ENCODE results near the gene MIA2.
A peak's percentile ranks its signal among the peaks of the same experiment; 100 is the strongest.

The MIA2 gene

GRCh38 chr14:39367387-39367751 lies 133.7 kb downstream of the MIA2 start:
- CTCF ChIA-PET: no interaction called here
- TF ChIP-seq CTCF (conservative IDR thresholded peaks at IDR 0.05; ENCODE audit: low read depth): no peak

GRCh38 chr14:39368261-39368959 lies 134.7 kb downstream of the MIA2 start:
- no peak overlapping the region for H3K27ac ChIP-seq
- TF ChIP-seq CTCF (conservative IDR thresholded peaks at IDR 0.05; ENCODE audit: low read depth): peak; percentile 56
- ChIA-PET POLR2A (ENCODE audit: low non-redundant PET) (no interaction called here), CTCF (interaction anchor here (0.5 kb wide), 1 partner anchor 9 kb away, joined by 5 read pairs; no protein-coding TSS in a partner anchor)
- DNase-seq (ENCODE audit: low spot score): peak; percentile 43

More at GRCh38 chr14:39367387-39367751, 133.7 kb downstream of the MIA2 start:
- POLR2A ChIA-PET (ENCODE audit: low non-redundant PET): no interaction called here
- DNase-seq (ENCODE audit: low spot score): no peak
- no peak overlapping the region for H3K27ac ChIP-seq

GRCh38 chr14:39369029-39369428 lies 135.3 kb downstream of the MIA2 start:
- TF ChIP-seq CTCF (conservative IDR thresholded peaks at IDR 0.05; ENCODE audit: low read depth): no peak
- H3K27ac ChIP-seq: no peak overlapping the region
- no peak for DNase-seq (ENCODE audit: low spot score)
- POLR2A ChIA-PET (ENCODE audit: low non-redundant PET): no interaction called here
- CTCF ChIA-PET: interaction anchor here (0.6 kb wide), 1 partner anchor 10 kb away, joined by 3 read pairs; no protein-coding TSS in a partner anchor

GRCh38 chr14:39370415-39370814 lies 136.7 kb downstream of the MIA2 start:
- DNase-seq (ENCODE audit: low spot score): no peak
- ChIA-PET POLR2A (ENCODE audit: low non-redundant PET) (no interaction called here), CTCF (no interaction called here)
- TF ChIP-seq CTCF (conservative IDR thresholded peaks at IDR 0.05; ENCODE audit: low read depth): no peak
- no peak overlapping the region for H3K27ac ChIP-seq

GRCh38 chr14:39372656-39373055 lies 138.9 kb downstream of the MIA2 start:
- ChIA-PET CTCF (no interaction called here), POLR2A (ENCODE audit: low non-redundant PET) (no interaction called here)

GRCh38 chr14:39374851-39375250 lies 141.1 kb downstream of the MIA2 start:
- no peak overlapping the region for H3K27ac ChIP-seq

More at GRCh38 chr14:39372656-39373055, 138.9 kb downstream of the MIA2 start:
- no peak overlapping the region for H3K27ac ChIP-seq
- DNase-seq (ENCODE audit: low spot score): no peak
- no peak for TF ChIP-seq CTCF (conservative IDR thresholded peaks at IDR 0.05; ENCODE audit: low read depth)

More at GRCh38 chr14:39374851-39375250, 141.1 kb downstream of the MIA2 start:
- TF ChIP-seq CTCF (conservative IDR thresholded peaks at IDR 0.05; ENCODE audit: low read depth): no peak
- no peak for DNase-seq (ENCODE audit: low spot score)
- ChIA-PET POLR2A (ENCODE audit: low non-redundant PET) (no interaction called here), CTCF (interaction anchor here (0.8 kb wide), 1 partner anchor 1447 kb away, joined by 4 read pairs; no protein-coding TSS in a partner anchor)

All from RWPE1 (cell line).